Measurements from ENCODE around the gene ENC1. TPM values are rescaled to one million over a fixed set of nuclear protein-coding genes. Genes with fewer than 3 reads are reported as not detected.

The ENC1 gene
- total RNA-seq, 4 donors from 2014 or later: 3.8 to 6.4 (median 3.9) TPM

GRCh38 chr5:74582853-74583252 lies 57.7 kb downstream of the ENC1 start:
- Histone ChIP-seq H3K4me3 (no peak overlapping the region), H3K27me3 (no peaks in the 10 kb centered on the region), H3K4me1 (peaks cover 0 to 32% (median 0%) of the 10 kb centered on the region in 3 donors), H3K9me3 (no peaks in the 10 kb centered on the region), H3K27ac (no peak overlapping the region), H3K36me3 (no peaks in the 10 kb centered on the region)
- TF ChIP-seq POLR2A (IDR thresholded peaks at IDR 0.05) (no peak), CTCF (IDR thresholded peaks at IDR 0.05) (no peak)
- intact Hi-C loops (cut with DNase I): no loop called here
- WGBS, 2 donors: 88 to 95% methylated on average over 4 of the region's 4 CpGs
- DNase-seq: no peak

GRCh38 chr5:74581988-74582365 lies 58.6 kb downstream of the ENC1 start:
- DNase-seq: no peak
- Histone ChIP-seq H3K9me3 (no peaks in the 10 kb centered on the region), H3K27ac (peak overlapping the region in 1 of 4 donors; percentile 52), H3K4me1 (peaks cover 4 to 32% (median 5%) of the 10 kb centered on the region in 3 donors), H3K4me3 (no peak overlapping the region), H3K27me3 (no peaks in the 10 kb centered on the region), H3K36me3 (no peaks in the 10 kb centered on the region)
- intact Hi-C loops (cut with DNase I): no loop called here
- 30 to 72% methylated on average over 4 of the region's 4 CpGs for WGBS, 2 donors
- TF ChIP-seq CTCF (IDR thresholded peaks at IDR 0.05) (no peak), POLR2A (IDR thresholded peaks at IDR 0.05) (no peak)

GRCh38 chr5:74580729-74581109 lies 59.8 kb downstream of the ENC1 start:
- 77 to 83% methylated on average over 2 to 3 of the region's 3 CpGs for WGBS, 2 donors
- Histone ChIP-seq H3K4me1 (peaks cover 6 to 34% (median 14%) of the 10 kb centered on the region in 3 donors), H3K36me3 (no peaks in the 10 kb centered on the region), H3K4me3 (no peak overlapping the region), H3K9me3 (no peaks in the 10 kb centered on the region), H3K27ac (no peak overlapping the region), H3K27me3 (no peaks in the 10 kb centered on the region)
- TF ChIP-seq POLR2A (IDR thresholded peaks at IDR 0.05): no peak
- no peak for TF ChIP-seq CTCF (IDR thresholded peaks at IDR 0.05)
- DNase-seq: no peak
- intact Hi-C loops (cut with DNase I): no loop called here

GRCh38 chr5:74579215-74579614 lies 61.3 kb downstream of the ENC1 start:
- no peak overlapping the region for H3K4me3 ChIP-seq
- H3K27me3 ChIP-seq: no peaks in the 10 kb centered on the region
- DNase-seq: no peak
- TF ChIP-seq POLR2A (IDR thresholded peaks at IDR 0.05) (no peak), CTCF (IDR thresholded peaks at IDR 0.05) (no peak)
- peaks cover 6 to 39% (median 17%) of the 10 kb centered on the region in 3 donors for H3K4me1 ChIP-seq
- intact Hi-C loops (cut with DNase I): no loop called here
- H3K9me3 ChIP-seq: no peaks in the 10 kb centered on the region
- H3K36me3 ChIP-seq: no peaks in the 10 kb centered on the region
- WGBS, 2 donors: 77 to 93% methylated on average over 7 of the region's 9 CpGs
- no peak overlapping the region for H3K27ac ChIP-seq

GRCh38 chr5:74578356-74579044 lies 62.0 kb downstream of the ENC1 start:
- Histone ChIP-seq H3K36me3 (no peaks in the 10 kb centered on the region), H3K4me3 (no peak overlapping the region), H3K4me1 (peaks cover 6 to 39% (median 17%) of the 10 kb centered on the region in 3 donors), H3K9me3 (no peaks in the 10 kb centered on the region), H3K27ac (no peak overlapping the region), H3K27me3 (no peaks in the 10 kb centered on the region)
- no peak for TF ChIP-seq CTCF (IDR thresholded peaks at IDR 0.05)
- no peak for TF ChIP-seq POLR2A (IDR thresholded peaks at IDR 0.05)
- intact Hi-C loops (cut with DNase I): no loop called here
- no peak for DNase-seq
- 72 to 84% methylated on average over 7 of the region's 7 CpGs for WGBS, 2 donors

Other genes with a start within 250 kb of the ENC1 start
- 10 to 100 TPM; 26.7 to 76.4 (median 62.1) TPM for gene HEXB, start 44.5 kb upstream of the ENC1 start, total RNA-seq
- gene GFM2, start 126.4 kb upstream of the ENC1 start, total RNA-seq: 10 to 100 TPM; 10.2 to 26.4 (median 19.6) TPM
- 100 to 1,000 TPM in 1 of 4 donors, 10 to 100 TPM in 3; 49.8 to 119 (median 82.7) TPM for gene NSA2, start 126.5 kb upstream of the ENC1 start, total RNA-seq
- gene FAM169A, start 225.7 kb upstream of the ENC1 start, total RNA-seq: 1 to 10 TPM in 3 of 4 donors, under 1 TPM in 1; 0.30 to 5.8 (median 3.1) TPM

Data from esophagus squamous epithelium (tissue), 5 donors.